GM19193 (cell line): Measurements from ENCODE around the gene EVC2.

Experiments
- POLR2A ChIP-seq: IDR thresholded peaks from 4 replicates; pipeline ENCODE4 v1.6.1; 2011; ENCODE audit not compliant: insufficient read depth, insufficient read length; ENCODE audit errors: extremely low read depth

Gene EVC2

GRCh38 chr4:5720157-5720850 is 11.9 kb upstream of the EVC2 start:
- TF ChIP-seq POLR2A, result no peak

- no peak for TF ChIP-seq POLR2A
Observed at GRCh38 chr4:5719350-5720055, 11.1 kb upstream of the EVC2 start.

- TF ChIP-seq POLR2A, result no peak
Observed at GRCh38 chr4:5718411-5718810, 10.1 kb upstream of the EVC2 start.

GRCh38 chr4:5717449-5718158 is 9.2 kb upstream of the EVC2 start:
- TF ChIP-seq POLR2A, result no peak

- TF ChIP-seq POLR2A, result no peak
Observed at GRCh38 chr4:5716391-5716790, 8.0 kb upstream of the EVC2 start.

- no peak for TF ChIP-seq POLR2A
Observed at GRCh38 chr4:5715357-5715756, 7.0 kb upstream of the EVC2 start.

- TF ChIP-seq POLR2A, result no peak
Observed at GRCh38 chr4:5713861-5714260, 5.5 kb upstream of the EVC2 start.

GRCh38 chr4:5712931-5713330 is 4.6 kb upstream of the EVC2 start:
- no peak for TF ChIP-seq POLR2A

GRCh38 chr4:5712517-5712916 is 4.2 kb upstream of the EVC2 start:
- no peak for TF ChIP-seq POLR2A

- TF ChIP-seq POLR2A, result no peak
Observed at GRCh38 chr4:5711479-5712184, 3.3 kb upstream of the EVC2 start.

- TF ChIP-seq POLR2A, result no peak
Observed at GRCh38 chr4:5710961-5711478, 2.7 kb upstream of the EVC2 start, which contains the start of gene EVC. Gene EVC, plus strand, starts transcription at chr4:5711201. Its CDS starts 180 bp downstream, at chr4:5711381.

- TF ChIP-seq POLR2A, result no peak
Observed at GRCh38 chr4:5710065-5710960, 2.0 kb upstream of the EVC2 start.

- TF ChIP-seq POLR2A, result no peak
Observed at GRCh38 chr4:5709207-5709575, 832 bp upstream of the EVC2 start.
